Embryonic facial prominence (tissue), 1 donor: ENCODE data around the gene ISG20.
A peak's percentile ranks its signal among the peaks of the same experiment; 100 is the strongest.

Source experiments
- DNase-seq: peaks from one replicate; pipeline ENCODE4 v3.0.0-alpha.2; 2016; ENCODE audit errors: extremely low spot score

Gene ISG20

DNA sequence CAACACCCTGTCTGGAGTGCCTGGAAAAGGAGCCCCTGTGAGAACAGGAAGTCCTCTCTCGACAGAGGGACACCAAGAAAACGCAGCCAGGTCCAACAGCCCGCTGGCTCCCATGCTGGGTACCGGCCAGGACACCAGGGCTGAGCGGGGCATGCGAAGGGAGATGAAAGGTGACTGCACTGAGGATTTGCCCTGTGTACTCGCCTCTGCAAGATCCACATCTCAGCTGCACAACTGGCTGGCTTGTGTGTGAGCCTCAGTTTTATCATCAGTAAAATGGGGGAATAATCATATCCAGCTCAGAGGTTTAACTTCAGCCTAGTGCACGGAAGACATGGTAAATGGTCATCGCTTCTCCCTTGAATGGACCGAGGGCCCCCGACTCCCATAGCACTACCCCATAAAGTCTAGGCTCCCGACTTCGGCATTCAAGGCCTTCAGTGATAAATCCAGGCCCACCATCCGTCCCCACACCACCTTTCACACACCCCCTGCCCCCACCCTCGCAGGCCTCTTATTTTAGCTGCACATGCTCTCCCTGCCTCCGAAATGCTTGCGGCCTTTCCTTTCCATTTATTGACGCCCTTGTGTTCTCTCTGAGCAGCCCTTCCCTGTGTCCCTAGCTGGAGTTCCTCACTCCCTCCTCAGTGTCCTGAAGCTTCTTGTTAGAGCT is 15.8 kb downstream of the ISG20 start:
- no peak for DNase-seq

DNA sequence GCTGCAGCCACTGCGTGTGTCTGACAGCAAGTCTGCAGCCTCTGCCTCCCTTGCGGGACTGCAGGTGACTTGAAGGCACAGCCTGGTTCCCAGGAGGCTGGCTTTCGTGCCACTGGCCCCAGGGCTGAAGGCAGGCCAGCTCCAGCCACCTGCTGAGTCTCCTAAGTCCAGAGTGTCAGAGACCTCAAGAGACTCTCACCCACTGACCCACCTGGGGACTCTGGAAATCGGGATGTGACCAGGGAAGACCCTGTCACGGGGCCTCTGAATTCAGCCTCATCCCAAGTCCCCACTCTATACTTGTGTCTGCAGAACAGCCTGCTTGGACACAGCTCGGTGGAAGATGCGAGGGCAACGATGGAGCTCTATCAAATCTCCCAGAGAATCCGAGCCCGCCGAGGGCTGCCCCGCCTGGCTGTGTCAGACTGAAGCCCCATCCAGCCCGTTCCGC is 16.3 kb downstream of the ISG20 start:
- no peak for DNase-seq

DNA sequence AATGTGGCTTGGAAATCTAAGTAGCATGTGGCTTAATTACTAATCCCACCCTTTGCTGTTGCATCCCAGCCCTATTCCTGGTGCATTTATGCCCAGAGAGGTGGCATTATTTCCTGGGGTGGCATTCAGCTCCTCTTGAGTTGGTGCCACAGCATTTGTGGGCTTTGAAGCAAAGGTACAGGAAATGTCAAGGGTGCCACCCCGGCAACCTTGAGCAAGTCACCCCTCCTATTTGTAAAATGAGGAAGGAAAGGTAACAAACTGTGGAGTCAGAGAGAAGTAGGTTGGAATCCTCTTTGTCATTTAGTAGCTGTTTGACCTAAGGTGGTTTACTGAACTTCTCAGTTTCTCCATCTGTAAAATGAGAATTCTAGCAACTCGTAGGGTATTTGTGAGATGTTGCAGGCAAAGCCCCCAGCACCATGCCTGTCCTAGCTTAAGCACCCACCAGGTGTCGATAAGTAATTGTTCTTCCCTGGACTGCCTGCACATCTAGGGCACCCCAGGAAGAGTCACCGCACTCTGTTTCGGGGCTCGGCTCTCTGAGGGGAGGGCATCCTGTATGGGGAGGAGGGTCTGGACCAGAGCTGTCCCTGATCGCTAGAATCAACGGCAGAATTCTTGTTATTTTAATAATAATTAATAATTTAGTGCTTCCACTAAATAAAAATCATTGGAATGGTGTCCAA is 17.1 kb downstream of the ISG20 start:
- no peak for DNase-seq

- no peak for DNase-seq
Observed at GRCh38 chr15:88656760-88657221, 18.0 kb downstream of the ISG20 start.

DNA sequence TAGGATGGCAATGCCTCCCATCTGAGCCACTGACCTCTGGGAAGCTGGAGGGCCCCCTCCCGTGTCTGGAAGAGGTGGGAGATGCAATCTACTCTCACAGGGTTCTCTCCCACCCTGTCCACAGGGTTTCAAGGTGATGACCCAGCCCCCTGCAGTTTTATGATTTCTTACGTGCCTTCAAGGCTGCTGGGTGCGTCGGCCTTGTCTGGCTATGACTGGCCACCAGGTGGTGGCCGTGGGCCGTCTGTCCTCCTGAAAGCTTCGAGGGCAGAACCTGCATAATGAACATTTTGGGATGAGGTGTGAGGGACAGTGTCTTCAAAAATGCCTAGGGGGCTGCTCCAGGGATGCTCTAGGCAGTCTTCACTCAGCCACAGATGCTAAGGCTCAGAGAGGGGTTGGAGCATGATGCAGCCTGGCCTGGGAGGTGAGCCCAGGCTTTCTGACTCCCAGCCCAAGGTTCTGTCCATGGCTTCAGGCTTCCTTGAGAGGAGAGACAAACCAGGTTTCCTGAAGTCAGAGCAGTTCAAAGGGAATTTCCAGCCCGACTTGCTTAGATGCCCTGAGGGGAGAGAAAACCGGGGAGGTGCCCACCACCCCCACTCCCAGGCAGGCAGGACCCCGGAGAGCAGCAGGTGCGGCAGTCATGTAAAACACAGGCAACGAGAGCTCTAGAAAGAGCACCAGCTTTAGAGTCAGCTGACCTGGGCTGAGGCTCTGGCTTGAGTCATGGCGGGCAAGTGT is 18.7 kb downstream of the ISG20 start:
- DNase-seq = peak; percentile 21

DNA sequence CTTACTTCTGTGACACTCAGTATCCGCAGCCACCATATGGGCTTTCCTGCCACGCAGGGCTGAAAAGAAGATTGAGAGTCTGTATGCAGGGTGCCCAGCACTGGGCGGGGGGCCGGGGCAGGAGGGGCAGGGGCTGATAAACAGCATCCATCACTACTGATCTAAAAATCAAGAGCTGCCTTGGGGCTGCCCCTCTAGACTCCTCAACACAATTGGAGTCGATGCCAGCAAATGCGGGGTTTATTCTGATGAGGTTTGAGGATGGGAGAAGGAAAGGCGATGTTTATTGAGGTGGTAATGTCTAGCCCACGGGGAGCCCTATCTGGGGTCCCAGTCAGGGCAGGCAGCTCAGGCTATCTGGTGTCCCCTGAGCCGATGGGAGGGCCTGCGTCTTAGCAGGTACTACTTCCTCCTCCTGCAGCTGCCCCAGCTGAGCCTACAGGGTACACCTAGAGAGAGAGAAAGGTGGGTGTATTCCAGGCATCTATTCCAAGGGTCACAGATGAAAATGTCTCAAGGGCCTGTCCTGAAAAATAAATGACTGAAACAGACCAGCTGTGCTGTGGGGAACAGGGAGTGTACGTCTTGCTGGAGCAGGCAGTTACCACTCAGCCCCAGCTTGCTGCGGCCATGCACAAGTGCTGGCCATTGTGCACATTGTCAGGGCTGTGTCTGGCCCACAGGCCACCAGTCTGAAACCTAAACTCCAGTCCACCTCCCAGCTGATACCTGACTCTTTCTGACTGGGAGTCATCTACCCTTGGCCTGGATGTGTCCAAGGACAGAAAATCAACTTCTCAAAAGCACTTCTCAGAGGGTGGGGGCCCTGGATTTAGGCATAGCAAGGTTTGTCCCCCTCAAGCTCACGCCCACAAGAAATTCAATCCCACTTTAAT is 19.5 kb downstream of the ISG20 start:
- no peak for DNase-seq

- DNase-seq = no peak
Observed at GRCh38 chr15:88658972-88659931, 20.4 kb downstream of the ISG20 start.

DNA sequence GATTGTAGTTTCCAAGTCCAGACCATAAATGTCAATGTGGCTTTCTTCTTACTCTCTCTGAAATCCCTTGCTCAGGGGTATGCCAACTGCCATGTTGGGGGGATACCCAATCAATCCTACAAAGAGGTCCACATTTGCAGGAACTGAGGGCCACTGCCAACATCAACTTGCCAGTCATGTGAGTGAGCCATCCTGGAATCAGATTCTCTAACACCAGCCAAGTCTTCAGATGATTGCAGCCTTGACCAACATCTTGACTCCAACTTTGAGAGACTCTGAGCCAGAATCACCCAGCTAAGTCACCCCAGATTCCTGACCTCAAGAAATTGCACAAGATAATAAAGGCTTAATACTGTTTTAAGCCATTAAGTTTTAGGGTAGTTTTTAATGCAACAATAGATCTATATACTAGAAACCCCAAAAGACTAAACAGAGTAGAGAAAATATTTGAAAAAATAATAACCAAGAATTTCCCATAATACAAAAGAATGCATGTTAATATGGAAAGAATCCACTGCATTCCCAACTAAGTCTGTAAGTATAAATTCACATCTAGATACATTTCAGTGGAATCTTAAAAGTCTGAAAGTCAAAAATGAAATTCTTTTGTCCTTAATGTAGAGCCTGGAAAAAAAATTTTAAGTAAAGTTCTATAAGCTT is 22.4 kb downstream of the ISG20 start:
- DNase-seq = peak; percentile 22

GRCh38 chr15:88661761-88662556 is 23.1 kb downstream of the ISG20 start:
- DNase-seq = peak; percentile 28

- DNase-seq = no peak
Observed at GRCh38 chr15:88663141-88663621, 24.4 kb downstream of the ISG20 start.

GRCh38 chr15:88664151-88664778 is 25.4 kb downstream of the ISG20 start:
- no peak for DNase-seq

DNA sequence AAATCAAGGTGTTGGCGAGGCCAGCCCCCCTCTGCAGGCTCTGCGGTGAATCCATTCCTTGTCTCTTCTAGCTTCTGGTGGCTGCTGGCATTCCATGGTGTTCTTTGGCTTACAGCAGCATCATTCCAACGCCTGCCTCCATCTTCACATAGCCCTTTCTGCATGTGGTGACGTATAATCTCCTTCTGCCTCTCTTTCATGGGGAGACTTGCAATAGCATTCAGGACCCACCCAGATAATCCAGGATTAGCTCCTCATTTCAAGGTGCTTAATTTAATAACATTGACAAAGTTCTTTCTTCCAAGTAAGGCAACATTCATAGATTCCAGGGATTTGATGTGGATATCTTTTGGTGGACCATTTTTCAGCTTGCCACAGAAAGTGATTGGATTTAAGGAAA is 35.8 kb downstream of the ISG20 start:
- DNase-seq = no peak

DNA sequence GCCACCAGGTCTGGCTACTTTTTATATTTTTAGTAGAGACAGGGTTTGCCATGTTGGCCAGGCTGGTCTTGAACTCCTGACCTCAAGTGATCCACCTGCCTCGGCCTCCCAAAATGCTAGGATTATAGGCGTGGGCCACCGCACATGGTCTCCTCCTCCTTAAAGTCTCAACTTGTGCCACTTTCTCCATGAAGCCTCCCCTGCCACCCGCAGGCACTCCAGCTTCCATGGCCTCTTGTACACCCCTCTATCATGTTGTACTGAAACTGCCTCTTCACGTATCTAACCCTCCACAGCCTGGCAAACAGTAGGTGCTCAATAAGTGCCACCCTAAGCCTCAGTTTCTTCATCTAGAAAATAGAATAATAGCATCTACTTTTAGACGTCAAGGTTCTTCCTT is 39.9 kb downstream of the ISG20 start:
- DNase-seq = no peak

- DNase-seq = no peak
Observed at GRCh38 chr15:88680241-88681001, 41.6 kb downstream of the ISG20 start.

GRCh38 chr15:88681610-88682221 is 42.9 kb downstream of the ISG20 start:
- no peak for DNase-seq

DNA sequence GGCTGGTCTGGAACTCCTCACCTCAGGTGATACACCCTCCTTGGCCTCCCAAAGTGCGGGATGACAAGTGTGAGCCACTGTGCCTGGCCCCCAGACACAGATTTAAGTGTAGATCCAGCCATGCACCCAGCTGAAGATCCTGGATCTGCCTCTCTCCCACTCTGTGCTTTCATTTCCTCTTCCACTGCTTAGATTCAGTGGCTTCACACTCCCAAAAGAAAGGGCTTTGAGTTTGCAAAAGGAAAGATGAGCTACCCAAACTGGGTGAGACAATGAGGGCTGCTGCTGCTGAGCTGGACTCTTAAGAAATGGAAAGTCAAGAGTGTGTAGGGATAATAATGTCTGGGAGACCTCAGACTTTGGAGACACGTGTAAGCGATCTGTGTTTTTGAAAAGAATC is 45.5 kb downstream of the ISG20 start:
- no peak for DNase-seq

DNA sequence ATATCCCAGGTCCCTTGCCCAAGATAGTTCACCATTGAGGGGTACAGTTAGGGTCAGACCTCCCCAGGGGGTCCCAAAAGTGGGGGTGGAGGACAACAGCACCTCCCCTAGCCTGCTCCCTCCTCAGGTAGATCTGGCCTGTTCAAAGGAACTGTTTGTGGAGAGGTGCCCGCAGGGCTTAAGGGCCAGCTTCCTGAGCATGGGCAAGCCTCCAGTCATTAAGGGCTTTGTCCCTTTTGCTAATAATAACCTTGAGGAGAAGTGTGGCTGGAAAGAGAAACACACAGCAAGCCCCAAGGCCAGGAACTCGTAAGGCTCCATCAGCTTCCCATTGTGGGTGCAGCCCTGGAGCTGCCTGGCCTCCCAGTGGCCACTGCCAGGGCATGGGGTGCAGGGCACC is 47.4 kb downstream of the ISG20 start:
- DNase-seq = no peak
